ENCODE data around the gene SLC37A2.
"Not testable (repeated sequence)": the region's sequence is repeated elsewhere in the genome, so short reads cannot be mapped to it uniquely, and the experiment has no call there.

The SLC37A2 gene

GRCh38 chr11:125084761-125085231, 21.7 kb downstream of the SLC37A2 start:
- DNase-seq (ENCODE audit: low read depth), result no peak

GRCh38 chr11:125085301-125086081, 22.4 kb downstream of the SLC37A2 start:
- no peak for DNase-seq (ENCODE audit: low read depth)

- DNase-seq (ENCODE audit: low read depth), result no peak
These were observed 23.7 kb downstream of the SLC37A2 start for GRCh38 chr11:125086633-125087296.

GRCh38 chr11:125088123-125088522, 25.0 kb downstream of the SLC37A2 start:
- DNase-seq (ENCODE audit: low read depth), result no peak

- no peak for DNase-seq (ENCODE audit: low read depth)
These were observed 25.7 kb downstream of the SLC37A2 start for GRCh38 chr11:125088576-125089455.

GRCh38 chr11:125089481-125089880, 26.4 kb downstream of the SLC37A2 start:
- DNase-seq (ENCODE audit: low read depth), result not testable (repeated sequence)

GRCh38 chr11:125090151-125090550, 27.0 kb downstream of the SLC37A2 start:
- DNase-seq (ENCODE audit: low read depth), result not testable (repeated sequence)

GRCh38 chr11:125090816-125091215, 27.7 kb downstream of the SLC37A2 start:
- DNase-seq (ENCODE audit: low read depth), result no peak

GRCh38 chr11:125091247-125091876, 28.3 kb downstream of the SLC37A2 start:
- DNase-seq (ENCODE audit: low read depth), result no peak

GRCh38 chr11:125091877-125092664, 29.0 kb downstream of the SLC37A2 start:
- no peak for DNase-seq (ENCODE audit: low read depth)

- no peak for DNase-seq (ENCODE audit: low read depth)
These were observed 29.6 kb downstream of the SLC37A2 start for GRCh38 chr11:125092669-125093068.

- DNase-seq (ENCODE audit: low read depth), result no peak
These were observed 30.4 kb downstream of the SLC37A2 start for GRCh38 chr11:125093502-125093901.

- DNase-seq (ENCODE audit: low read depth), result no peak
These were observed 31.6 kb downstream of the SLC37A2 start for GRCh38 chr11:125094731-125095130.

GRCh38 chr11:125100136-125100535, 37.0 kb downstream of the SLC37A2 start:
- no peak for DNase-seq (ENCODE audit: low read depth)

GRCh38 chr11:125101596-125101995, 38.5 kb downstream of the SLC37A2 start:
- DNase-seq (ENCODE audit: low read depth), result no peak

- DNase-seq (ENCODE audit: low read depth), result no peak
These were observed 38.9 kb downstream of the SLC37A2 start for GRCh38 chr11:125102025-125102424.

- DNase-seq (ENCODE audit: low read depth), result no peak
These were observed 39.4 kb downstream of the SLC37A2 start for GRCh38 chr11:125102510-125102909.

GRCh38 chr11:125105926-125106325, 42.8 kb downstream of the SLC37A2 start:
- DNase-seq (ENCODE audit: low read depth), result no peak

GRCh38 chr11:125108469-125108868, 45.4 kb downstream of the SLC37A2 start:
- DNase-seq (ENCODE audit: low read depth), result no peak

- no peak for DNase-seq (ENCODE audit: low read depth)
These were observed 47.4 kb downstream of the SLC37A2 start for GRCh38 chr11:125110506-125110905.

GRCh38 chr11:125111001-125111342, 47.9 kb downstream of the SLC37A2 start:
- DNase-seq (ENCODE audit: low read depth), result no peak

Data from non-pigmented ciliary epithelial cell (primary cell).